HTERT RPE-1 (cell line): ENCODE results near the gene EBF4.

Source experiments
- in situ Hi-C: fragments of 300-500 bp; cut with MboI; formaldehyde crosslinking; loops from 4 replicates; pipeline ENCODE4 v1.14.3; 2020; ENCODE audit warnings: low sequenced_read_pairs

EBF4 gene

GRCh38 chr20:2699775-2700413, 7.3 kb downstream of the EBF4 start:
- in situ Hi-C loops, result no loop called here

GRCh38 chr20:2700913-2701620, 8.5 kb downstream of the EBF4 start:
- in situ Hi-C loops, result no loop called here

DNA sequence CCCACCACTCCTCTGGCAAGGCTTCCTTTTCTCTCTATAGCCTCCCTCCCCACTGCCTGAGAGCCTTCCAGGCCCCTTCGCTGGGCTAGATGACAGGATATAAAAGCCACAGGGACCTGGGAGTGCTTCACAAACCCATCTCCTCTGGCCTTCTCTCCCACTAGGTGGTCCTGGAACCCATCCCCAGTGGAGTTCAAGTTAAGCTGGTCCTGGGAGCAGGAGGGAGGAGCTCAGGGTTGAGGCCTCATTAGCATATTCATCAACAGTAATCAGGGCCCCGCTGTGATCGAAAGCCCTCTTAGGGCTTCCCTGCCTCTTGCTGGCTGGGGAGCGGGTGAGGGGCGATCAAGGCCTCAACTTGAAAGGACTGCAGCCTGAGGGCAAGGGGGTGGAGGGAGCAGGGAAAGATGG, 9.1 kb downstream of the EBF4 start:
- in situ Hi-C loops, result no loop called here

DNA sequence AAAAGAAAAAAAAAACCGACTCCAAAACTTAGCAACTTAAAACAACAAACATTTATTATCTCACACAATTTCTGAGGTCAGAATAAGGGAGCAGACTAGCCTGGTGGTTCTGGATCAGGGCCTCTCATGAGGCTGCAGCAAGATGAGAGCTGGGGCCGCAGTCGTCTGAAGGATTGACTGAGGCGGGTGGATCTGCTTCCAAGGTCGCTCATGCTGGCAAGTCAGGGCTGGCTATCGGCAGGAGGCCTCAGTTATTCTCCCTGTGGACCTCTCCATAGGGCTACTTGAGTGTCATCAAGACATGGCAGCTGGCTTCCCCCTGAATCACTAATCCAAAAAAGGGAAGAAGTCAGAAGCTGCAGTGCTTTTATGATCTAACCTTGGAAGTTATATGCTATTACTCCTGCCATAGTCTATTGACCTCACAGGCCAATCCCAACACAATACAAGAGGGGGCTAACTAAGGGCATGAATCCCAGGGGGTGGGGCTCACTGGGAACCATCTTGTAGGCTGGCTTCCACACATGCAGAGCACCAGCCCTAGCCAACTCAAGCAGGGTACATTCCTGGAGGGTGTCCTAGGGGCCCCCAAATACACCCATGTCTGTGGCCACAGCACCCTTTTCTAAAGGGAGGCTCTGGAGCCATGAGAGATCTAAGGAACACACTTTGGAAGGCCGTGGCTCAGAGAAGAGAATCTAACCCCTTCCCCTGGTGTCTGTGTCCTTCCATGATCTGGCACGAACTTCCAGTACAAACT, 11.3 kb downstream of the EBF4 start:
- in situ Hi-C loops, result no loop called here

GRCh38 chr20:2705931-2706645, 13.5 kb downstream of the EBF4 start:
- in situ Hi-C loops, result no loop called here

GRCh38 chr20:2706688-2707352, 14.2 kb downstream of the EBF4 start:
- in situ Hi-C loops, result no loop called here

DNA sequence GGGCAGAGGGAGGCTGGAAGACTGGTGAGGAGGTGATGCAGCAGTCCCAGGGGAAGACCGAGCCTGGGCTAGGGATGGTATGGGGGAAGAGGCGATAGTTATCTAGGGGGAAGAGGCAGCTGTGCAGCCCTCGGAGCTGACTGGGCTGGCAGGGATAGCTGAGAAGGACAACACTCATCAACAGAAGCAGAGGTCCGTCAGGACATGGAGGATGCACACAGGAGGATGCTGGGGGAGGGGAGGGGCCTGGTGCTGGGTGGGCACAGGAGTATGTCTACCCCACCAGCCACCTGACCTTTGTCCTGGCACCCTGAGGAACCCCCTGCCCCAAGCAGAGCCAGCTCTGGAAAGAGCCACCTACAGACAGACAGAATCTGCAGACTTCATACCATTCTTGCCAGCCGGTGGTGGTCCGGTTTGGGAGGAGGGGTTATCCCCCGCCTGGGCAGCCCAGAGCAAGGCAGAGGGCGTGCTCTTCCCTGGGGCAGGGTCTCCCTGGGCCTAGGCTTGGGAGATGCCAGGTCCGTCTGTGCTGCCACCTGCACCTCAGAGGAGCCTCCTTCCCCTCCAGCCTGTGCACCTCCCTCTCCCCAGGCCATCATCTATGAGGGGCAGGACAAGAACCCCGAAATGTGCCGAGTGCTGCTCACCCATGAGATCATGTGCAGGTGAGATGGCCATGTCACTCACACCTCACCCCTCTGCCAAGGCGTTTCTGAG, 14.9 kb downstream of the EBF4 start:
- in situ Hi-C loops, result no loop called here

DNA sequence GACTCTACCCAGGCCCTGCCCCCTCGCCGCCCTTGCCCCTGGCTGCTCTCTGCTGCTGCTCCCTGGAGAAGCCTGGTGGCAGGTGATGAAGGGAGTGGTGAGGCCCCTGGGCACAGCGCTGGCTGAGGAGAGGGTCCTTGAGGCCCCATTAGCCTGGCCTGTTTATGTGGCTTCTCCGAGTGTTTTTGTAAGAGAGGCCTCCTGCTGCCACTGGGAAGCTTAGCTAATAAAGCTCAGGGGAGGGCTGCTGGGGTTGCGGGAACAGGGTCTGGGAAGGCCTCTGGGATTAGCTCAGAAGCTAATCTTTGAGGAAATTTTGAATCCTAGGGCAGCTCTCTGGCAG, 15.5 kb downstream of the EBF4 start:
- in situ Hi-C loops, result no loop called here

DNA sequence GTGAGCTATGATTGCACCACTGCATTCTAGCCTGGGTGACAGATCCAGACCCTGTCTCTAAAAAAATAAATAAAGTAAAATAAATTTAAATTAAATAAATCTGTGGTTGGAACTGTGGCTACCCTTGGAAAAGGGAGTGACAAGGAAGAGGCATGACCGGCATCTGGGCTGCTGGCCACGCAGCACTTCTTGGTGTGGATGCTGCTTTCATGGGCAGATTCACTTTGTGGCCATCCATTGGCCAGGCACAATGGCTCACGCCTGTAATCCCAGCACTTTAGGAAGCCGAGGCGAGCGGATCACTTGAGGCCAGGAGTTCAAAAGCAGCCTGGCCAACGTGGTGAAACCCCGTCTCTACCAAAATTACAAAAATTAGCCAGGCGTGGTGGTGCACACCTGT, 16.1 kb downstream of the EBF4 start:
- in situ Hi-C loops, result no loop called here

- in situ Hi-C loops, result no loop called here
Observed at GRCh38 chr20:2709205-2709981, 16.8 kb downstream of the EBF4 start.

DNA sequence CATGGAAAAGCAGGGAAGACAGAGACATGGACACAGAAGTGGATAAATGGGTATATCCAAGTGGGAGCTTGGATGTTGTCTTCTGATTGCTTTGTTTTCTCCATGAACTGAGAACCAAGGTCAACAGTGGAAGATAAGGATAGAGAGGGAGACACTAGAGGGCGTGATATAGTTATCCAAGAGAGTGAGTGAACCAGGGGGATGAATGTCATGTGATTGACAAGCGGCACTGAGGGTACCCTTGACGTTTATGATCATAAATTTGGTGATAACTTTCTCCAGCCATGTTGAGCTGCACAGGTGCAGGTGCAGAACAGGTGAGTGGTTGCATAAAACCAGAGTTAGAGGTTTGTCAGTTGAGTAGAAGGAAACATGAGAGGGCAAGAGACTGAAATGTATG, 20.7 kb downstream of the EBF4 start:
- in situ Hi-C loops, result no loop called here

DNA sequence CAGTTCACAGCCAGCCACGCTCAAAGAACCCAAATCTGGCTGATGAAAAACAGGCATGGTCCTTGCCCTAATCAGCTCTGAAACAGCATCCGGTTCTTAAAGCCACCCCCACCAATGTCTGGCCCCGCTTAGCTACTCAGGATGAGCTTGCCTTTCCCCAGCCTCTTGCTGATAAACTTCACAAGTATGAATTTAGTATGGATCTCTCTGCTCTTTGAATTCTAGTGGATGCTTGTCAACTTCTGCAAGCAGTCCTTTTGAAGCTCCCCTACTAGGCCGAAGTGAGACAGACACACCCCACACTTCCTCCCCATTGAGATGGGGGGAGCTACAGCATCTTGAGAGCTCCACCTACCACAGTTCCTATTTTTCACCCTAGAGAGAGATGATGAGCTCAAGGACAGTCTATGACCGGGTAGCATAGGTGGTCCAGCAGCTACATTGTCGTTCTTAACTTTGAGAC, 36.7 kb downstream of the EBF4 start:
- in situ Hi-C loops, result no loop called here

- in situ Hi-C loops, result no loop called here
Observed at GRCh38 chr20:2729791-2730190, 37.2 kb downstream of the EBF4 start.

DNA sequence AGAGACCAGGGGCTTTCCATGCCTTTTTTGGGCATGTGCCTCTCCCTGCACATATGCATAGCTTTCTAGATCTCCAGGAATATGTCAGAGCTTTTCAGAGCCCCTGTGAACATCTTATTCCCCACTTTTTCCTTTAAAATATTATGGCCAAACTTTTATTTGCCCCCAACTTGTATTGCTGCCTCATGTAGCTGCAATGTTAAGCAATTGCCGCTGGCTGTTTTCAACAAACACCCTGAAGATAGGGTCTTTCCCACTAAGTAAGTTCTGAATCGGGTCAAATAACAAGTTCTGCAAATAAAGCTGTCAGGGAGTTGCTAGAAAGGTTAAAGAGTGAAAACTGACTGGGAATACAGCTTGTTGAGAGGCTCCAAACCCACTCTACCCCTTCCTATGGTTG, 42.3 kb downstream of the EBF4 start:
- in situ Hi-C loops, result no loop called here

DNA sequence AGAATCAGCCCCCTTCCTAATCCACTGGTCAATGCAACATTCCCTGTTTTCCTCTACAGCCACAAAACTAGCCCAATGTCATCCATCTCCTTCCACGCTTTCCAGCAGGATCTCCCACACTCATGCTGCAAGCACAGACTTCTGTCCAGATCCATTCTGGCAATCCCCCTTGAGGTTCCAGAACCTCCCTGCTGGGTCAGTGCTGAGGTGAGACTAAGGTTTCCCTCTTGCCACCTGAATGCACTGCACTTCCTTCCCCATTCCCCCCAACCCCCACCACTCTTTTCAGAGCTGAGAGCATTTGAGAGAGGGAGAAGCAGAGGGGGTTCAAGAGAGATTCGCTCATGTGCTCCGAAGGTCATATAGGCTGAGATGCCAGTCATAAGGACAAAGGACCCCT, 43.9 kb downstream of the EBF4 start:
- in situ Hi-C loops, result no loop called here

DNA sequence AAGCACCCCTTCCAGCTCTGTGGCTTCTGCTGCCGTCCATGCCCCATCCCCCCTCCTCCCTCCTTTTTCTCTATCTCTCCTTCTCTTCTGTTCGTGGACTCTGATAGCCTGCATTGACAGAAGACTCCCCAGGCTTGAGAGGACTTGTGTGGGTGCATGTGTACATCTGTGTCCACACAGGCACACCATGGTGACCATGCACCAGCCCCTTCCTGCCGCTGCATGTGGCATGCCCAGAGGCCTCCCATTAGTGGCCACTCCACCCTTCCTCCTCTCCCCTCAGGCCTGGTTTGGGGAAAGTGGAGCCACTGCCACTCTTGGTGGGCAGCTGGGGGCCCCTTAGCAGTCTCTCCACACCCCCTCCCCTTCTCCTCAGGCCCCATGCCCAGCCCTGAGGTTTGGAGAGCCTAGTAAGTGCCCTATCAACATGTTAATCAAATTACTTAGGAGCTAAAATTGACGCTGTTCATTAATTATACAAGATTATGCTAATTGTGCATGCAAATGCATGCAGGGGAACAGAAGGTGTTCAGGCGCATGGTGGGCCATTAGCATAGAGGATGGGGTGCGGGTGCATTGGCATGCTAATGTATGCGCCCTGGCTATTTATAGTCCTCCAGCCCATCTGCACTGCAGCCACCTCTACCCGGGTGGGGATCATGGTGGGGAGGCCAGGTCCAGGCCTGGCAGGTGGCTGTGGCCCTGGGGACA, 45.9 kb downstream of the EBF4 start:
- in situ Hi-C loops, result no loop called here

DNA sequence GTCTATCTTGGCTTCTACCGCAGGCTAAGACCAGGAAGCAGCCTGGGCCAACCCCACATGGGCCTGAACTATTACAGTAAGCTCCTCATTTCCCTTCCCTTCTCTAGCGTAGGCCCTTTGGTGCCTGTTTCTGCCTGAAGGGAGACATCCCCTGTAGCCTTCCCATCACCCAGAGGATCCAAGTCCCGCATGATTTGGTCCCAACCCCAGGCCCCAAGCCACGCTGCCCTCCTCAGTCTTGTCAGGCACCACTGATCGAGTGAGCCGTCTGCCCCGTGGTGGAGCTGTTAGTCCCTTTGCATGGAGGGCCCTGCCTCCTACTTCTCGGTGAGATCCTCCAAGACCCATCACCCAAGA, 46.4 kb downstream of the EBF4 start:
- in situ Hi-C loops, result no loop called here

- in situ Hi-C loops, result no loop called here
Observed at GRCh38 chr20:2740702-2741101, 48.1 kb downstream of the EBF4 start.

DNA sequence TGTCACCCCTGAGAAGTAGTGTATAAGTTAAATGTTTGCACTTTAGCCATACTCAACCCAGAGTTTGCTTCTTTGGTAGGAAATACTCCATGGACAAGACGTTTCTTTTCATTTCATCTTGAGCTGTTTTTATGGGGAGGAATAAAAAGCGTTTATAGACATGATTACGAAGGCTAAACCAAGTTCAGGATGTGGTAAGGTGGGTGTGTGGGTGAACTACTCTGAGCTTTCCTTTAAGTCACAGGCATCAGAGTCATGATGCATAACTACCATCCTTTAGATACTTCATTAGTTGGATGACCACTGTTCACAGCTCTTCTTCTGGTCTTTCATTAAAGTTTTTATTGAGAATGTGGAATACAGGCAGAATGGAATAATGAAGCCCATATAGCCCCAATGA, 48.9 kb downstream of the EBF4 start:
- in situ Hi-C loops, result no loop called here
